NCI-H1105 treated with DMSO at 0.1 percent for 48 hours (cell line): ENCODE measurements around the gene SPAG9.

Experiments
- DNase-seq: peaks from one replicate; lab custom pipeline; 2025; lab: John Stamatoyannopoulos, UW

SPAG9 gene, protein sequence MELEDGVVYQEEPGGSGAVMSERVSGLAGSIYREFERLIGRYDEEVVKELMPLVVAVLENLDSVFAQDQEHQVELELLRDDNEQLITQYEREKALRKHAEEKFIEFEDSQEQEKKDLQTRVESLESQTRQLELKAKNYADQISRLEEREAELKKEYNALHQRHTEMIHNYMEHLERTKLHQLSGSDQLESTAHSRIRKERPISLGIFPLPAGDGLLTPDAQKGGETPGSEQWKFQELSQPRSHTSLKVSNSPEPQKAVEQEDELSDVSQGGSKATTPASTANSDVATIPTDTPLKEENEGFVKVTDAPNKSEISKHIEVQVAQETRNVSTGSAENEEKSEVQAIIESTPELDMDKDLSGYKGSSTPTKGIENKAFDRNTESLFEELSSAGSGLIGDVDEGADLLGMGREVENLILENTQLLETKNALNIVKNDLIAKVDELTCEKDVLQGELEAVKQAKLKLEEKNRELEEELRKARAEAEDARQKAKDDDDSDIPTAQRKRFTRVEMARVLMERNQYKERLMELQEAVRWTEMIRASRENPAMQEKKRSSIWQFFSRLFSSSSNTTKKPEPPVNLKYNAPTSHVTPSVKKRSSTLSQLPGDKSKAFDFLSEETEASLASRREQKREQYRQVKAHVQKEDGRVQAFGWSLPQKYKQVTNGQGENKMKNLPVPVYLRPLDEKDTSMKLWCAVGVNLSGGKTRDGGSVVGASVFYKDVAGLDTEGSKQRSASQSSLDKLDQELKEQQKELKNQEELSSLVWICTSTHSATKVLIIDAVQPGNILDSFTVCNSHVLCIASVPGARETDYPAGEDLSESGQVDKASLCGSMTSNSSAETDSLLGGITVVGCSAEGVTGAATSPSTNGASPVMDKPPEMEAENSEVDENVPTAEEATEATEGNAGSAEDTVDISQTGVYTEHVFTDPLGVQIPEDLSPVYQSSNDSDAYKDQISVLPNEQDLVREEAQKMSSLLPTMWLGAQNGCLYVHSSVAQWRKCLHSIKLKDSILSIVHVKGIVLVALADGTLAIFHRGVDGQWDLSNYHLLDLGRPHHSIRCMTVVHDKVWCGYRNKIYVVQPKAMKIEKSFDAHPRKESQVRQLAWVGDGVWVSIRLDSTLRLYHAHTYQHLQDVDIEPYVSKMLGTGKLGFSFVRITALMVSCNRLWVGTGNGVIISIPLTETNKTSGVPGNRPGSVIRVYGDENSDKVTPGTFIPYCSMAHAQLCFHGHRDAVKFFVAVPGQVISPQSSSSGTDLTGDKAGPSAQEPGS (N-terminal part only)

GRCh38 chr17:51120739-51121619 lies at the start of gene SPAG9:
Gene SPAG9, minus strand, starts transcription at chr17:51120868. Its CDS starts 212 bp downstream, at chr17:51120656.
- peak; percentile 87 for DNase-seq

DNA sequence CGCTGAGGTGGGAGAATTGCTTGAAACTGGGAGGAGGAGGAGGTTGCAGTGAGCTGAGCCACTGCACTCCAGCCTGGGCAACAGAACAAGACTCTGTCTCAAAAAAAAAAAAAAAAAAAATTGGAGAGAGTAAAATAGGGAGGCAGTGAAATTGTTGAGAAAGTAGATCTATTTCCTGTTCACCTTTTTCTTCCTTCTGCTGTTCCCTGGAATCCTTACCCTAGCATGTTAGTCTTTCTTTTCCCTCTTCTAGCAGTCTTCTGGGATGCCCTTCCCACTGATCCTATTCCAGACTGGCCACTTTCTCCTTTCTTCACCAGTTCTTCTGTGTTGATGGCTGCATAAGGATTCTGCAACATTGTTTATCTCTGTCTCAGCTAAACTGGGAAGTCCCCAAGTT lies 48.7 kb upstream of the SPAG9 start:
- no peak for DNase-seq

DNA sequence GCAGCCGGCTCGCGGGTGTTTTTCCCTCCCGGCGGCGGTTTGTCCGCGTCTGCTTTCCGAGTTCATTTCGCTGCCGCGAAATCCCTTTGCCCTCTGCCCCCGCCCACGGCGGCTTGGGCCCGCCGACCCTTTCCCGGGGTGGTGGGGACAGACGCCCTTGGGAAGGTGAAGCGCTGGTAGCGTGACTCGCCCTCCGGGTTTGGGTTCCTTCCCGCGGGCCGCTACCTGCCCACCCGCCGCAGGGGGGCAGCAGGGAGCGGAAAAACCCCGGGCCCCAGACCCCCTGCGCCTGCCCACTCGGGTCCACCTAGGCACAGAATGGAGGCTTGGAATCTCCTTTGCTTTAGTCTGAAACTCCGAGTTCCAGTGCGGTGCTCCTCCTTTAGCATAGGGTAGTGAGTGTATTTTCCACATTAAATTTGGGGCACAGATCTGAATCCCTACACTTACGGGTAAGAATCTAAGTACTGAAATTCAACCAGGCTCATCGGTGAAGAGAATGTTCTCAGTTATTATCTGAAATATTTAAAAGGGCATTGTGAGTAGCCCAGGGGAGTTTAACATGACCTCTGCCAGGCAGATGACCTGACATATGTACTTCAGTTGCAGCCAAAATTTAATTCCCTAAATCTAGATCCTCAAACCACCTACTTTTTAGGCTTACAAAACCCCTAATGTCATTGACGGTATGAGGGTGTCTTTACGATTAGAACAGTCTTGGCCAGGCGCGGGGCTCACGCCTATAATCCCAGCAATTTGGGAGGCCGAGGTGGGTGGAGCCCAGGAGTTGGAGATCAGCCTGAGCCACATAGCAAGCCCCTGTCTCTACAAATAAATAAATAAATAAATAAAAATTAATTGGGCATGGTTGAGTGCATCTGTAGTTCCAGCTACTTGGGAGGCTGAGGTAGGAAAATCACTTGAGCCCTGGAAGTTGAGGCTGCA lies 46.6 kb upstream of the SPAG9 start:
- DNase-seq, result peak; percentile 19

DNA sequence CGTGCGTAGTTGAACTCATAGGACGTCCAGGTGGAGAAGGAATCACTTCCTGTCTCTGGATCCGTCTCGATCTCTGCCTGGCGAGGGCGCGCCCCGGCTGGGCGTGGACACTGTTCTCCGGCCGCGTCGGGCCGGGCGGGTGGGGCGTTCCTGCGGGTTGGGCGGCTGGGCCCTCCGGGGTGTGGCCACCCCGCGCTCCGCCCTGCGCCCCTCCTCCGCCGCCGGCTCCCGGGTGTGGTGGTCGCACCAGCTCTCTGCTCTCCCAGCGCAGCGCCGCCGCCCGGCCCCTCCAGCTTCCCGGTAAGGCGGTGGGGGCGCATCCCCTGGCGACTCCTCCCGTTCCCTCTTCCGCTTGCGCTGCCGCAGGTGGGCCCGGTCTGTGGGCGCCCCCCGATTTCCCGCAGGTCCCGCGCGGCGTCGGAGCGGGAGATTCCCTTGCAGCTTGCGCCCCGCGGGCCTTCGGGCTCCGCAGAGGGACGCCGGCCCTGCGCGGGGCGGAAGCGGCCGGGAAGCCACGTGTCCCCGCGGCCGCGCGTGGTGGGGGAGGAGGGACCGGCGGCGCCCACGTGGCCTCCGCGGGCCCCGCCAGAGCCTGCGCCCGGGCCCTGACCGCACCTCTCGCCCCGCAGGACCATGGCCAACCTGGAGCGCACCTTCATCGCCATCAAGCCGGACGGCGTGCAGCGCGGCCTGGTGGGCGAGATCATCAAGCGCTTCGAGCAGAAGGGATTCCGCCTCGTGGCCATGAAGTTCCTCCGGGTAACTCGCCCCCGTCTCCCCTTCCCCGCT lies 45.7 kb upstream of the SPAG9 start, which contains the start of gene NME2:
Gene NME2, plus strand, starts transcription at position 214 of the 789 bp plus-strand sequence. Its CDS starts 420 bp downstream, at position 634.
- DNase-seq, result peak; percentile 62

DNA sequence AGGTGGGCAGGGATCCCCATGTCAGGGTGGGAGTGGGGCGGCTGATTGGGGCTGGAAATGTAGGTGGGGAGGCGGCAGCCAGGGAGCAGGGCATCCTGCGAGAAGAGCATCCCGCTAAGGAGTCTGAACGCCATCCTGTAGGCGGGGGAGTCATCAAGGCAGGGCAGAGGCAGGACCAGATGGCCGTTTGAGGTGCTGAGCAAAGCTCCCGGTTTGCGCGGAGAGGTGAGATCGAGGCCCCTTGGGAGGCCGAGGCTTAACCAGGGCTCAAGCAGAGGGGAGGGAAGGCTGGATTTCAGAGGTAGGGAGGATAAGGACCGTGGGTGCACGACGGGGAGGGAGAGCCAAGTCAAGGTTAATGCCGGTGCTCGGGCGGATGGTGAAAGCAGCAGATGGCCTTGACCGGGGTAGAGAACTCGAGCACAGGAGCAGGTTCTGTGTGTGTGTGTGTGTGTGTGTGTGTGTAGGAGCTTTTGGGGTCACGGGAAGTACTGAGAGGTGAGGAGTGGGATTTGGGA lies 45.1 kb upstream of the SPAG9 start:
- DNase-seq, result no peak

DNA sequence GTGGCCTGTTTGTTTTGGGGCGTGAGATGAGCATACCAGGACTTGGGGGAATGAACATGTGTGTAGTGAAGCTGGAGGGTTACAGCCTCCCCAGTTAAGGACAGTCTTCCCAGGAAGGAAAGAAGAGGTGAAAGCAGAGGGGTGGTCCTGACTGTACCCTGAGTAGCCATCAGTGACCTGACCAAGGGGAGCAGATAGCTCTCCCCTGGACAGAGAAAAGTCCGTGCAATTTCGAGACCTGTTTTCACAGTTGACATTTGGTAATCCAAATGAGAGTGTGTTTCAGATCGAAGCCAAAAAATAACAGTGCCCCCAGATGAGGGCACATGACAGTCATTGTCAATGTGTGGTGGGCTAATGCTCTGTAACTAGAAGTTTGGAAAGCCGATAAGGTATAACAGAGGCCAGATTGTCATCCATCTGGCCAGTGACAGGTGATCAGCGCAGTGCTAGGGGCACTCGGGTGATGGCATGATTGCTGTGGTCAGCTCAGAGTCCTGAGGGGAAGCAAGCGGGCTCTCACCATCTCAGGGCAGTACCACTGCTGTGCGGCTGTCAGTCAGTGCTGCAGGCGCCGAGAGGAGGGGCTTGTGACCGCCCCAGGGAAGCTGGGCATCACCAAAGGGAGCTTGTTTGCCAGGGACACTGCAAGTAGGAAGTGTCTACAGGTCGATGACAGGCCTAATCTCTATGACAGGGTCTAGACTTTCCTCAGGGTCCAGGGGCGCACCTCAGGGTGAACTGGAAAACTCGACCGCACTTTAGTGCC lies 44.4 kb upstream of the SPAG9 start:
- DNase-seq, result peak; percentile 10

- DNase-seq, result no peak
These were observed 40.9 kb upstream of the SPAG9 start for GRCh38 chr17:51161541-51161940.

DNA sequence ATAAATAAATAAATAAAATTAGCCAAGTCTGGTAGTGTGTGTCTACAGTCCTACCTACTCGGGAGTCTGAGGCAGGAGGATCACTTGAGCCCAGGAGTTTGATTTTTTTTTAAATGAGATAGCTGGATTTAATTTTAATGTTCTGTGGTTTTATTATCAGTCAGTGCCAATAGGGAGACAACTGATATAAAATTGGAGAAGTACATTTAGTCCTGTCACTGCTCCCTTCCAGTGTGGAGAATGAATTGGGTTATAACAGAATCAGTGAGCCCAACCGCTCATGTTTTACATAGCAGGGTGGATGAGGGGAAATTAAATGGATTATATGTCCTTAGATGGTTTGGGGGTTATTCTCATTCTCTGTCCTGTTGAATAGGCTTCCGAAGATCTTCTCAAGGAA lies 38.9 kb upstream of the SPAG9 start:
- DNase-seq, result no peak

GRCh38 chr17:51155416-51155815 lies 34.7 kb upstream of the SPAG9 start:
- DNase-seq, result no peak

GRCh38 chr17:51154176-51154575 lies 33.5 kb upstream of the SPAG9 start:
- no peak for DNase-seq

DNA sequence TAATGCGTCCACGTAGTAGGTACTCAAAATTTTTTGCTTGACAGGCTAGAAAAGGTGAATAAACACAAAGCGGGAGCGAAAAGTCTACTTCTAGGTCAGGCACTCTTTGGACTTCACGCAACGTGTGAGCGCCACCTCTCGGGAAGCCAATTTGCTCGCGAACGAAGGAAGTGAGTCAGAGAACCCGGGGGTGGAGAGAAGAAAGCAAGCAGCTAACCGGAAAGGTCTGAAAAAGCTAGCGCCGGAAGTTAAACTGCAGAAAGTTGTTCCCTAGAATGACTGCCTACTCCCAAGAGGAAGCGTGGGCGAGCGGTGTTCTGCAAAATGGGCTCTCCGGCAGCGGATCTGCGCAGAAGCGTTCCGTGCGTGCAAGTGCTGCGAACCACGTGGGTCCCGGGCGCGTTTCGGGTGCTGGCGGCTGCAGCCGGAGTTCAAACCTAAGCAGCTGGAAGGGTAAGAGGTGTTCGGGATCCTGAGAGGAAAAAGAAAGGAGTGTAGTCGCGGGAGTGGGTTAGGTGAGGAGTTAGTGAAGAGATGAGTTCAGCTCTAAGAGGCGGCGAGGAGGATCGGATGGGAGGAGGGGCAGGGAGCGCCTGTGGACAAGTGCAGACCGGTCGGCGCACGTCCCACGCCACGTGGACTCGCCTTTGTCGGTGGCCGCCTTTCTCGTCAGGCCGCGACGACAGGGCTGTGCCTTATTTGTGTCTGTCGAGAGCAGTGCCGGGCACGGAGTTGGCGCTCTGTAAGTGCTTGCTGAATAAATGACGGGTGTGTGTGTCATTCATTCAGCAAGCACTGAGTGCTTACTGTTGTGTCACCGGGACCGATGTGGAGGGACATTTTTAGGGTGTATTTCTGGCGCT lies 32.8 kb upstream of the SPAG9 start, which contains the start of gene NME1:
Gene NME1, plus strand, starts transcription at position 350 of the 863 bp plus-strand sequence. CDS start 2,096 bp downstream, outside the sequence.
- peak; percentile 98 for DNase-seq

GRCh38 chr17:51152766-51153209 lies 32.1 kb upstream of the SPAG9 start:
- DNase-seq, result peak; percentile 43

DNA sequence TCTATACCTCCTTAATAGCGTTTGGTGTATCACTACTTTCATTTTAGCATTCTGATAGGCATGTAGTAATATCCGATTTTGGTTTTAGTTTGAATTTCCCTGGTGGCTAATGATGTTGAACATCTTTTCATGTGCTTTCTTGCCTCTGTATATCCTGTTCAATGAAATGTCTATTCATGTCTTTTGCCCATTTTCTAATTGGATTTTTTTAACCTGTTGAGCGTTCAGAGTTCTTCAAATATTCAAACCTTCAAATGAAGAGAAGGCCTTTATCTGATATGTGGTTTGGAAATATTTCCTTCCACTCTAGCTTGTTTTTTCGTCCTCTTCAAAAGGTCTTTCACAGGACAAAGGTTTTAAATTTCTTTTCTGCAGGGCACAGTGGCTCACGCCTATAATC lies 30.3 kb upstream of the SPAG9 start:
- DNase-seq, result no peak

GRCh38 chr17:51149163-51149562 lies 28.5 kb upstream of the SPAG9 start:
- no peak for DNase-seq

DNA sequence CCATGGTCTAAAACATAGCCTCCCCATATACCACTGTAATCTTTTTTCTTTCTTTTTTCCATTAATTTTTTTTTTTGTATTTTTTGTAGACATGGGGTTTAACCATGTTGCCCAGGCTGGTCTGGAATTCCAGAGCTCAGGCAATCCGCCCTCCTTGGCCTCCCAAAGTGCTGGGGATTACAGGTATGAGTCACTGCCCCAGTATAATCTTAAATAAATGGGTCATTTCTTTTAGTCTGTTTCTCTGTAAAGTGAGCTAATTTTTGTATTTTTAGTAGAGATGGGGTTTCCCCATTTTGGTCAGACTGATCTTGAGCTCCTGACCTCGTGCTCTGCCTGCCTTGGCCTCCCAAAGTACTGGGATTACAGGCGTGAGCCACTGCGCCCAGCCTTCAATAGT lies 27.0 kb upstream of the SPAG9 start:
- DNase-seq, result no peak

- no peak for DNase-seq
These were observed 23.8 kb upstream of the SPAG9 start for GRCh38 chr17:51144266-51145022.
